Effector memory CD4-positive, alpha-beta T cell (primary cell): ENCODE results near the gene BACH2.

Experiments used
- DNase-seq, 3 donors: peaks; one replicate each; pipeline ENCODE4 v3.0.0-alpha.2; 2020
- H3K27ac ChIP-seq: 2 replicates; pipeline ENCODE4 v1.7.0; 2013; ENCODE audit warnings: mild to moderate bottlenecking, low read length, moderate library complexity; ENCODE audit not compliant: insufficient read depth, poor library complexity, severe bottlenecking
- H3K27me3 ChIP-seq: replicated peaks from 2 replicates; pipeline ENCODE4 v1.7.0; 2013; ENCODE audit warnings: mild to moderate bottlenecking, low read length; ENCODE audit not compliant: insufficient read depth, control insufficient read depth, poor library complexity, severe bottlenecking
- H3K36me3 ChIP-seq: 2 replicates; pipeline ENCODE4 v1.7.0; 2013; ENCODE audit warnings: mild to moderate bottlenecking, low read length, moderate library complexity; ENCODE audit not compliant: control insufficient read depth, insufficient read depth
- H3K4me1 ChIP-seq: 2 replicates; pipeline ENCODE4 v1.7.0; 2013; ENCODE audit warnings: low read length, mild to moderate bottlenecking; ENCODE audit not compliant: control insufficient read depth, insufficient read depth, poor library complexity, severe bottlenecking
- H3K4me3 ChIP-seq: 2 replicates; pipeline ENCODE4 v1.7.0; 2013; ENCODE audit warnings: low read length, low read depth, mild to moderate bottlenecking; ENCODE audit not compliant: insufficient read depth, poor library complexity, severe bottlenecking
- H3K9me3 ChIP-seq: 2 replicates; pipeline ENCODE4 v1.7.0; 2013; ENCODE audit warnings: mild to moderate bottlenecking, low read length, moderate library complexity; ENCODE audit not compliant: control insufficient read depth

BACH2 gene

DNA sequence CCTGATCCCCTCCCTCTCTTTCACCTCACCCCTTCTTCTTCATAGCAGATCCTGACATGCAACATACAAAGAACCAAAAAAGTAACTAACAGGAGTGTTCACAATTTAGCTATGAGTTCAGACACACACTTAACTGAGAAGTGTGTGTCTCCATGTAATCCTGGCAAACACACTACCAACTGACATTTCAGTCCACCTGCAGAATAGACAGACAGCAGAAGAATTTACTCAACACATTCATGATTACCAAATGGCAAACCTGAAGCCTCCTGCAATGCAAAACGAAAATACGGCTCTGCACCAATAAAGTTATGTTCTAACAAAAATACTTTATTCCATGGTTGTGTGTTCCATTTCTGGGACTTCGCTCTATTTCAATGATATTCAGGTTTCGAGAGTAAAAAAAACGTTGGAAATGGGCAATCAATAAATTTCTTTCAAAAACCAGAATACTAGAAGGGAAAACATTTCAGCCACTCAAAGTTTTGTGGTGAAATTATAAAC, 2.6 kb downstream of the BACH2 start:
- peak overlapping the region; percentile 86 for H3K27ac ChIP-seq
- H3K4me3 ChIP-seq: peak overlapping the region; percentile 74

DNA sequence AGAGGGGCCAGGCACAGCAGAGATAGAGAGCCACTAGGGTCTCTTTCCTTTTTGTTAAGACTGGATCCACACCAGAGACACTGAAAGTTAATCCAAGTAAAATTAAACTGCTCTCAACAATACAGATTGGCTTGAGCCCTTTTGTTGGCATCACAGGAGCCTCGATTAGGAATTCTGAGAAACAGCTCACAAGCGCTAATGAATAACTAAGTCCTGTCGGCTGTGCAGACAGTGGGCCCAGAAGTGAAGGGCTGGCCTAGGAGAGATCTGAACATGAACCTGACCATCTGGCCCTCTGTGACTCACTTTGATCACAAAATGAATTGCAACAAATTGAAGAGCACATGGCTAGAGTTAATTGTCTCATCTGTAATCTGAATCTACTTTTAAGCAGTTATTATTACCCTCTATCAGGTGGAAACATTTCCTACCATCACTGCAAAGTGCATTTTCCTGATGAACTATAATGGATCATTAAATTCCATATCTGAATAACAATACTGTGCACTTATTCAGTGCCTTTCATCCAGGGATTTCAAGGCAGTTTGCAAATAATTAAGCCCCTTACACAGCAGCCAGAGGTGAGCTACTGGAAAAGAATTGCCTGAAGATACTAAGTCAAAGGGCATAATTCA, 3.2 kb downstream of the BACH2 start:
- no peaks in the 10 kb centered on the region for H3K9me3 ChIP-seq
- DNase-seq: no peak
- peak overlapping the region; percentile 74 for H3K4me3 ChIP-seq
- no peak overlapping the region for H3K27ac ChIP-seq
- no peaks in the 10 kb centered on the region for H3K27me3 ChIP-seq
- no peaks in the 10 kb centered on the region for H3K36me3 ChIP-seq
- peaks cover 13% of the 10 kb centered on the region for H3K4me1 ChIP-seq

More for the DNA sequence above, 2.6 kb downstream of the BACH2 start:
- peaks cover 13% of the 10 kb centered on the region for H3K4me1 ChIP-seq
- no peaks in the 10 kb centered on the region for H3K36me3 ChIP-seq
- H3K27me3 ChIP-seq: no peaks in the 10 kb centered on the region
- DNase-seq: no peak
- H3K9me3 ChIP-seq: no peaks in the 10 kb centered on the region

DNA sequence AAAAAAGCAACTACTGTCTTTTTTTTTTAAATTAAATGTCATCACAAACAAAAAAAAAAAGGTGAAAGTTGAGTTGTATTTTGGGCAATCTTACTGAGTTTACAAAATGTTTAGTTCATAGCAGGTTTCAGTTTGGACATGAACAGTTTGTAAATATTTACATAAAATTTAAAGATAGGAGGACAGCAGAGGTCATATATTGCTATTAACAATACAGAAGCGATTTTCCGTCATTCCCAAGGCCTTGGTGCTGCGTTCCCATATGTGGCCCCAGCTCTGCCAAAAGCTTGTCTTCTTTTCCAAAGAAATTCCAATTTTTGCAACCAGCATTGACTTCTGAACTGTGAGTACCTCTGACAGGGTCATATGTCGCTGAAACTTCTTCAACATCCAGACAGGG, 5.1 kb downstream of the BACH2 start:
- peaks cover 18% of the 10 kb centered on the region for H3K4me1 ChIP-seq
- H3K36me3 ChIP-seq: no peaks in the 10 kb centered on the region
- no peaks in the 10 kb centered on the region for H3K9me3 ChIP-seq

DNA sequence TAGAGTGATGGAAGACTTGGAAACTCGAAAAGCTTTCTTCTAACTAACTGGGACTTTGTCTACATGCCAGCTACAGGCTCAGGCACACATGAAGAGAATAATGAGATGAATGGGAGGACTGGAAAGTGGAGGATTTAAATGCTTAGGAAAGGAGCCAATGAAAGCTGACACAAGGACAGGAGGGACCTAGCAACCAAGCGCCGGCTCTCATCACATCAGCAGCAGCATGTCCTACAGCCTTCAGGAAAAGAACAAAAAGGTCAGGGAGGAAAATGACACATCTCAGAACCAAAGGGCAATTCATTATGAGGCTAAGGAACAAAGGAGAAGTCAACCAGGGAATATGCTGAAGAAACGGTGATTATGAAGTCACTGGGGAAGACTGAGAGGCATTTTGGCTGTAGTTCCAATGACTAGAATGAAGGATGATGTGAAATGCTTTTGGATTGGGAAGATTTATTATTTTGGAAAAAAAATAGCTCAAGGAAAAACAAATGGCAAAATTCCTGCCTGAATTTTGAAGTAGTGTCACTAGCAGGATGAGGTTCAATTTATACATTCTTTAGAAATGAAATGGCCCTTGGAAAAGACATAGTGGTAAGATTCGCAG, 5.7 kb downstream of the BACH2 start:
- Histone ChIP-seq H3K9me3 (no peaks in the 10 kb centered on the region), H3K4me1 (peaks cover 24% of the 10 kb centered on the region), H3K36me3 (no peaks in the 10 kb centered on the region), H3K4me3 (no peak overlapping the region), H3K27me3 (no peaks in the 10 kb centered on the region), H3K27ac (no peak overlapping the region)
- no peak for DNase-seq

More for the DNA sequence above, 5.1 kb downstream of the BACH2 start:
- H3K4me3 ChIP-seq: no peak overlapping the region
- no peaks in the 10 kb centered on the region for H3K27me3 ChIP-seq
- no peak overlapping the region for H3K27ac ChIP-seq
- no peak for DNase-seq

DNA sequence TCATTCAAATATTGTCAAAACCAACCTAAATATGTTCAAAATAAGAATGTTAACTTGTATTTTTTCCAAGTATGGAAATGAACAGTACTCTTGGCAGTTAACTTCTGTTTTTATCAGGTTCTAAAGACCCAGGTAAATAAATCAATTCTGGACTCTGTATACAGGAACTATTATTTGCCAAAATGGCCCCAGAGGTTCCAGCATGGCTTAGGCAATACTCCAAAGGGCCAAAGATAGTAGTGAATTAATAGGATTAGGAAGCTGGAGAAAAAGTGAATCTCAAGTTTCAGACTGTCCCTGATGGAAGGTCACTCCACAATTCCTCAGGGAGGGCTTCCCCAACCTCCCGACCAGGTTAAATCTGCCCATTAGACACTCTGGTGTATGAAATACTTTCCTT, 6.7 kb downstream of the BACH2 start:
- Histone ChIP-seq H3K27me3 (no peaks in the 10 kb centered on the region), H3K4me3 (no peak overlapping the region), H3K36me3 (no peaks in the 10 kb centered on the region), H3K9me3 (no peaks in the 10 kb centered on the region), H3K27ac (no peak overlapping the region), H3K4me1 (peaks cover 33% of the 10 kb centered on the region)
- DNase-seq: no peak

DNA sequence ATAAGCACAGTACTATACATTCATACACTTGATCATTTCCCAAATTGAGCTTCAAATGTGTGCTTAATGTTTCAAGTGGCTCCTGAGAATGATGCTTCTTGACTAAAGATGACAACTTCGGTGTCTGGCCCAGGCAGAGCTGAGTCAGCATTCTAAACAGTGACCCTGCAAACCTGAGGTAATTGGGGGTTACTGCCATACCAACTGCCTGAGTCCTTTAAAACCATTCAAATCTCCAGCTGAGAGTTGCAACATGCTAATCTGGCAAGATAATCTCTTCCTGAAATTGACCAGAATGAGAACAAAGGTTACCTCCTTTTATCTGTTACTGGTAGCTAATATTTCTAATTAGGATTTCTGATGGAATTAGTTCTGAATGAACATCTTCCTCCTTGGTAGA, 8.2 kb downstream of the BACH2 start:
- no peak overlapping the region for H3K27ac ChIP-seq
- no peak overlapping the region for H3K4me3 ChIP-seq
- DNase-seq: no peak
- H3K36me3 ChIP-seq: no peaks in the 10 kb centered on the region
- peaks cover 20% of the 10 kb centered on the region for H3K4me1 ChIP-seq
- H3K27me3 ChIP-seq: no peaks in the 10 kb centered on the region
- no peaks in the 10 kb centered on the region for H3K9me3 ChIP-seq

DNA sequence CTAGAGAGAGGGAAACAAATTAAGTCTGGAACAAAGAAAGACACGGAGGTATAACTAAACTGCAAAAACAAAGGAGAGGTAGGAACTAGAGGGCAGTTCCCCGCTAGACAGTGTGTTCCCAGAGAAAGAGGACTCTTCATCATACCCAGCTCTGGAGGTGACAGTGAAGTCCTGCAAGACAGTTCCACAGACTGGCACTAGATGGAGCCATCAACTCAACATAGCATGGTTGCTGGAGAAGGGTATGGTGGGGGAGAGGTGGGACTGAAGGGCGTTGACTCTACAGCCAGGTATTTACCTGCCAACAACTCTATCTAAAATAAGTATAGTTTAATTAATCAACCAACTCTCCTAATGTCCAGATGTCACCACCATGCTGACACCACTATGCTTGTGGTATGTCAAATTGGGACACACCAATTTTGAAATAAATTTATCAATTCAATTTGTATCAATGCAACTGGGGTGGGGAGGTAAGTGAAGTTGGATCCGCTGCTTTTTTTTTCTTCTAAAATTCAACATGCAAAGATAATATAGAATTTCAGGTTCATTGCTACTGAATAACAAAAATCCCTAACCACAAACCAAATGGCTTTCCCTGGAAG, 9.7 kb downstream of the BACH2 start:
- Histone ChIP-seq H3K27me3 (no peaks in the 10 kb centered on the region), H3K36me3 (no peaks in the 10 kb centered on the region), H3K4me1 (peaks cover 20% of the 10 kb centered on the region), H3K4me3 (no peak overlapping the region), H3K27ac (peak overlapping the region; percentile 56), H3K9me3 (no peaks in the 10 kb centered on the region)
- DNase-seq: peak in 1 of 3 donors; percentile 19

DNA sequence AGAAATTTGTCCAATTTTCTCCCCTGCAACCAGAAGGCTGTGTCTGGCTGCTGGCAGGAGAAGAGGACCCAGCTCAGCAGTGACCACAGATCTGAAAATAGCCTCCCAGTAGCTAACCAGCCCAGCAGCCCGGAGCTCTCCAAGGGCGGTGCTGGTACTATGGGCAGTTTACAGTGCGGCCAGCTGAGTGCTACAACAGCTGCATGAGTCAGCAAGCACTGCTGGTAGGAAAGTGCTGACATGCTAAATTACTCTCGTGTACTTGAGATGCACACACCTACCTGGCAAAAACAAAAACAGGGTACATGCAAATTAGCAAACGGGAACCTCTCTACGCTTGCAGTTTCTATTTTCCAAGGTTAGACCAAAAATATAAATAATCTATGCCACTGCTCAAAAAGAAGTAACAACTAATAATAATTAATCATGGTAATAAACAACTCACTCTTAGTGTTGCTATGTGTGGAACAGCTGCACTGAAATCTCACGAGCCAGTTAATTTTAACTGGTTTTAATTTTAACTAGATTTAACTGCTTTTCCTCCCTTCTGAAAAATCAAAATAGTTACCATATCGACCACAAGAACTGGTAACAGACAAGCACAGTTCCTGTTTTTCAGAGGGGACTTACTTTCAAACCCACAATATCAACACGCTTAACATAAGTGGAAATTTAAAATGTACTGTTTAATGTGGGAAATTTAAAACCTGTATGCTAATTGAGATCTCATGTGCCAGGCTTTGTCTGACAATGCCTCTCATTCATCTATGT, 10.8 kb downstream of the BACH2 start:
- peak overlapping the region; percentile 39 for H3K4me3 ChIP-seq
- no peaks in the 10 kb centered on the region for H3K9me3 ChIP-seq
- no peaks in the 10 kb centered on the region for H3K27me3 ChIP-seq
- peak; percentile 20 to 37 (median 32) for DNase-seq
- peaks cover 21% of the 10 kb centered on the region for H3K4me1 ChIP-seq
- peak overlapping the region; percentile 56 for H3K27ac ChIP-seq
- H3K36me3 ChIP-seq: no peaks in the 10 kb centered on the region

DNA sequence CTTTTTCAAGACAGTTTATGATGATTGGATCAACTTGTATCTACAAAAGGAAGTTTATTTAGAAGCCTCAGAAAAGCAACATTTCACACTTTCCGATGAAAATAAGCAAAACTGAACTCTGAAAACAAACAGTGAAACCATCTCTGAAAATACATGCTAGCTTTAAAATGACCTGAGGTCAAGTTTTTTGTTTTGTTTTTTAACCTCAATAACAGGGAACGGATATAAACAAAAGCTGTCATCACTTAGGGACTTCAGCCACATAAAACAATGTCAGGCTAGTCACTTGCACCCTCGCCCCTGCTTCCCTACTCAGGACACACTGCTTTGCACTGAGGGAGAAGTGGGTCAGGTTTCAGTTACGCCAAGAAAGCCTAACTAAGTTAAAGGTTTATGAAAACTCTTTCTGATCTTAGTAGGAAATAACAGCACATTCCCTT, 11.6 kb downstream of the BACH2 start:
- H3K27ac ChIP-seq: peak overlapping the region; percentile 56
- no peak for DNase-seq
- no peaks in the 10 kb centered on the region for H3K9me3 ChIP-seq
- no peaks in the 10 kb centered on the region for H3K36me3 ChIP-seq
- peaks cover 25% of the 10 kb centered on the region for H3K4me1 ChIP-seq
- H3K27me3 ChIP-seq: no peaks in the 10 kb centered on the region
- peak overlapping the region; percentile 39 for H3K4me3 ChIP-seq
